SJSA1 (cell line): ENCODE results near the gene TLR6. TPM values are rescaled to one million over a fixed set of nuclear protein-coding genes. Genes with fewer than 3 reads are reported as not detected.

Experiments used
- DNase-seq, 2 experiments: peaks; one replicate each; pipeline ENCODE4 v3.0.0-alpha.2; 2015 to 2020; ENCODE audit warnings: low spot score in 2 of 2, low read depth in 1 of 2
- H3K27ac ChIP-seq: fragments of 250-450 bp; sonication (Bioruptor Pico); 2 replicates; pipeline ENCODE4 v1.5.1; 2020; ENCODE audit warnings: mild to moderate bottlenecking, moderate library complexity
- H3K27me3 ChIP-seq: fragments of 250-450 bp; sonication (Bioruptor Pico); replicated peaks from 2 replicates; pipeline ENCODE4 v1.5.1; 2020; ENCODE audit warnings: mild to moderate bottlenecking, moderate library complexity
- H3K36me3 ChIP-seq: fragments of 250-450 bp; sonication (Bioruptor Pico); 2 replicates; pipeline ENCODE4 v1.5.1; 2020; ENCODE audit warnings: mild to moderate bottlenecking
- H3K4me1 ChIP-seq: fragments of 250-450 bp; sonication (Bioruptor Pico); replicated peaks from 2 replicates; pipeline ENCODE4 v1.6.1; 2021; ENCODE audit warnings: mild to moderate bottlenecking
- H3K4me3 ChIP-seq: fragments of 250-450 bp; sonication (Bioruptor Pico); 2 replicates; pipeline ENCODE4 v1.5.1; 2020; ENCODE audit warnings: mild to moderate bottlenecking
- H3K9me3 ChIP-seq: fragments of 250-450 bp; sonication (Bioruptor Pico); replicated peaks from 2 replicates; pipeline ENCODE4 v1.5.1; 2020; ENCODE audit warnings: mild to moderate bottlenecking
- total RNA-seq: library from RNA; depleted of rRNA; stranded (reverse); fragments of >200 nt; shearing (Covaris generic); gene quantifications from 2 replicates; pipeline ENCODE4 v1.2.3, GENCODE V29; 2014; rRNA removed

TLR6 gene, protein sequence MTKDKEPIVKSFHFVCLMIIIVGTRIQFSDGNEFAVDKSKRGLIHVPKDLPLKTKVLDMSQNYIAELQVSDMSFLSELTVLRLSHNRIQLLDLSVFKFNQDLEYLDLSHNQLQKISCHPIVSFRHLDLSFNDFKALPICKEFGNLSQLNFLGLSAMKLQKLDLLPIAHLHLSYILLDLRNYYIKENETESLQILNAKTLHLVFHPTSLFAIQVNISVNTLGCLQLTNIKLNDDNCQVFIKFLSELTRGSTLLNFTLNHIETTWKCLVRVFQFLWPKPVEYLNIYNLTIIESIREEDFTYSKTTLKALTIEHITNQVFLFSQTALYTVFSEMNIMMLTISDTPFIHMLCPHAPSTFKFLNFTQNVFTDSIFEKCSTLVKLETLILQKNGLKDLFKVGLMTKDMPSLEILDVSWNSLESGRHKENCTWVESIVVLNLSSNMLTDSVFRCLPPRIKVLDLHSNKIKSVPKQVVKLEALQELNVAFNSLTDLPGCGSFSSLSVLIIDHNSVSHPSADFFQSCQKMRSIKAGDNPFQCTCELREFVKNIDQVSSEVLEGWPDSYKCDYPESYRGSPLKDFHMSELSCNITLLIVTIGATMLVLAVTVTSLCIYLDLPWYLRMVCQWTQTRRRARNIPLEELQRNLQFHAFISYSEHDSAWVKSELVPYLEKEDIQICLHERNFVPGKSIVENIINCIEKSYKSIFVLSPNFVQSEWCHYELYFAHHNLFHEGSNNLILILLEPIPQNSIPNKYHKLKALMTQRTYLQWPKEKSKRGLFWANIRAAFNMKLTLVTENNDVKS
- total RNA-seq: 0.28 and 1.5 TPM in 2 replicates

DNA sequence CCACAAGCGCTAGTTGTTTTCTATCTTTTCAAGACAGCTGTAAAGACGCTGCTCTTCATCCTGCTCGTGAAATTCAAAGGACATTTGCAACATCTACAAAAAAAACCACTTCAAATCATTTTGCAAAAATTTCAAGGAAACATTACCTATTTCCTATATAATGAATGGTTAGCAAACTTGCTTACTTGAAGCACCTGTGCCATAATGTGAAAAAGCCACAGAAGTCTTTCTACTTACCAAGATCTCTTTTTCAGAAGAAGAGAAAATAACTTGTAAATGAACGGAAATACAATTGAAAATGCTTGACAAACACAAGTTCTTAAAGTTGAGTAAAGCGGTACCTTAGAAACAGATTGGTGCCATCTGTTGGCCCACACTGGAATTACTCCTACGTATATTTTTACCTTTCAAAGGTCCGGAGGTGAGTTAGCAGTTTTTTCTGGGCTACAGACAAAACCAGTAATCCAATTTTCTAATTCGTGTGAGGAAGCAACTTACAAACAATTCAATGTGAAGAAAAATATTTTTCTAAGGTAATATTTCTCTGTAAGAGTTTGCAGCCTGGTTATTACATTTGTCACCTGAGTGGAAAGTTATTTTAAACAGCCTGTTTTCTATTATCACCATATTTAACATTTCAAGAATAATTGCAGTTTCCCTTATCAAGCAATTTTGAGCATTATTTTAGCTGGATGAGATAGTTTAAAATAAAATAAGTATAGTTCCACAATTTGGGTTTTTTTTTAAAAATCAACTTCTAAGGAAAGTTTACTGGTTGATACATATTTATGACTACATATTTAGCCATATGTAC is at the start of gene TLR6:
Gene TLR6, minus strand, starts transcription at position 294 of the 814 bp plus-strand sequence. CDS start 27,344 bp downstream, outside the sequence.
- H3K4me1 ChIP-seq: peaks cover 15% of the 10 kb centered on the region

GRCh38 chr4:38905652-38906385 is 49.2 kb upstream of the TLR6 start:
- H3K9me3 ChIP-seq: no peaks in the 10 kb centered on the region
- DNase-seq: no peak
- H3K36me3 ChIP-seq: peaks cover 19% of the 10 kb centered on the region; the same call in 1 of the 2 replicates
- no peaks in the 10 kb centered on the region for H3K4me1 ChIP-seq
- H3K27ac ChIP-seq: no peak overlapping the region
- H3K27me3 ChIP-seq: no peaks in the 10 kb centered on the region
- no peak overlapping the region for H3K4me3 ChIP-seq

More for the DNA sequence above, at the start of gene TLR6:
- Histone ChIP-seq H3K9me3 (no peaks in the 10 kb centered on the region), H3K27me3 (no peaks in the 10 kb centered on the region), H3K27ac (peak within 1 kb of the TSS; percentile 82), H3K4me3 (peak within 1 kb of the TSS; percentile 26), H3K36me3 (no peaks in the 10 kb centered on the region)
- peak; percentile 47 to 63 for DNase-seq

GRCh38 chr4:38904682-38905081 is 48.1 kb upstream of the TLR6 start:
- no peaks in the 10 kb centered on the region for H3K27me3 ChIP-seq
- no peak overlapping the region for H3K4me3 ChIP-seq
- DNase-seq: no peak
- H3K36me3 ChIP-seq: peaks cover 18% of the 10 kb centered on the region; the same call in 1 of the 2 replicates
- no peak overlapping the region for H3K27ac ChIP-seq
- H3K4me1 ChIP-seq: no peaks in the 10 kb centered on the region
- no peaks in the 10 kb centered on the region for H3K9me3 ChIP-seq

DNA sequence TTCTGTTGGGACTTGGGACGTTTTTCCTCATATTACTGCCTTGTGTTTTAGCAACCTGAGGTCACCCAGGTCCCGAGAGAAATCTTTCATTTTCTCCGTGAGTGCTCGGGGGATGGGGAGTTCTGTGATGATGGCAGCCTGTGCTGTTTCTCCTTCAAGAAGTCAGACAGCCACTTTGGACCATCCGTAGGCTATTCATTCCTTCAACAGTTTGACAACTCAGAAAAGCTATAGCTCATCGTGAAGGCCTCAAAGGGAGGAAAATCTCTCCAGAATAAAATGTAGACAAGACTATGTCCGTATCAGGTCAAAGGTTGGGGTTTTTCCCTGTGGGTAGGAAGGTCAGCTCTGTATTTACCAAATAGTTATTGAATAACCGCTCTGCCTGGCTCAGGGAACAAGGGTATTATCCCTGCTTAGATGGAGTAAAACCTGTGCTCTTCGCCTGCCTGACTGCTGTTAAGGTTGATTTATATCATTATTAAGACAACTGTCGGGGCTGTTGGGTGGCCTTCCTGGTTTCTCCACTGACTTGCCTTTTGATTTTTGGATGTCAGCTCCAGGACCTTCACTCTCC is 47.6 kb upstream of the TLR6 start:
- Histone ChIP-seq H3K9me3 (no peaks in the 10 kb centered on the region), H3K36me3 (peaks cover 13% of the 10 kb centered on the region; the same call in 1 of the 2 replicates), H3K4me1 (no peaks in the 10 kb centered on the region)

DNA sequence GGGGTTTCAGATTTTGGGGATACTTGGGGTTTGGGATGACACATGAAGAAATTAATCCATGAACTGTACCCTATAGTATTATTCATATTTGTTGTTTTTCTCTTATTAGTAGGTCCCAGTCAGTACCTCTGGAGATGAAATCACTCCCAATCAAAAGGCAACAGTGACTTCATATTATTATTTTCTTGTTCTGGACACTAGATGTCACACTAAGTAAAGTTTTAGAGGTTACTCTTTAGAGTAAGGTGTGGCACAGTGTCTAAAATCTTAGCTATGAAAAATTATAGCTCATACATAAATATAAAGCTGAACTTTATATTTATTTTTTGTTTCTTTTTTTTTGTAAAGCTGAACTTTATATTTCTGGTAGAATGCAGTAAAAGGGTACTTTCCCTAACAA is 46.1 kb upstream of the TLR6 start:
- DNase-seq: no peak
- H3K4me1 ChIP-seq: no peaks in the 10 kb centered on the region
- no peak overlapping the region for H3K27ac ChIP-seq
- no peaks in the 10 kb centered on the region for H3K27me3 ChIP-seq
- peaks cover 10% of the 10 kb centered on the region; the same call in 1 of the 2 replicates for H3K36me3 ChIP-seq
- no peaks in the 10 kb centered on the region for H3K9me3 ChIP-seq
- no peak overlapping the region for H3K4me3 ChIP-seq

More for the DNA sequence above, 47.6 kb upstream of the TLR6 start:
- DNase-seq: no peak
- Histone ChIP-seq H3K27me3 (no peaks in the 10 kb centered on the region), H3K4me3 (no peak overlapping the region), H3K27ac (no peak overlapping the region)

DNA sequence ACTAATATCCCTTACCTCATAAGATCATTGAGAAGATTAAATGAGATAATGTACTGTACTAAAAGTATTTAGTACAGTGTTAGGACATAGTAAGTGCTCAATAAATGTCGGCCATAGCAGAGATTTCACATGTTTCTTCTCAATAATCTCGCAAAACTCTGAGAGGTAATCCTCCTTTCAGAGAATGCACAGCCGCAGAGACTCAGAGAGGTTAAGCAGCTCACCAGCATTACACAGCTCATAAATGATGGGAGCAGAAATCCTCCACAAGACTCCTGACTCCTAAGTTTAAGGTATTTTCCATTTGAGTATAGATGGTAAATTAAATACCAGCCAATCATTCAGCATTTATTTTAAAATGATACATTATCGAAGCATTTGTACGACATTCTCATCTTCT is 45.6 kb upstream of the TLR6 start:
- H3K9me3 ChIP-seq: no peaks in the 10 kb centered on the region
- no peaks in the 10 kb centered on the region for H3K4me1 ChIP-seq
- DNase-seq: no peak
- no peaks in the 10 kb centered on the region for H3K27me3 ChIP-seq
- H3K36me3 ChIP-seq: peaks cover 9% of the 10 kb centered on the region
- no peak overlapping the region for H3K4me3 ChIP-seq
- H3K27ac ChIP-seq: no peak overlapping the region

GRCh38 chr4:38898245-38898644 is 41.6 kb upstream of the TLR6 start:
- Histone ChIP-seq H3K27me3 (no peaks in the 10 kb centered on the region), H3K4me1 (no peaks in the 10 kb centered on the region), H3K27ac (no peak overlapping the region), H3K36me3 (peaks cover 24% of the 10 kb centered on the region), H3K9me3 (no peaks in the 10 kb centered on the region), H3K4me3 (no peak overlapping the region)
- DNase-seq: no peak

DNA sequence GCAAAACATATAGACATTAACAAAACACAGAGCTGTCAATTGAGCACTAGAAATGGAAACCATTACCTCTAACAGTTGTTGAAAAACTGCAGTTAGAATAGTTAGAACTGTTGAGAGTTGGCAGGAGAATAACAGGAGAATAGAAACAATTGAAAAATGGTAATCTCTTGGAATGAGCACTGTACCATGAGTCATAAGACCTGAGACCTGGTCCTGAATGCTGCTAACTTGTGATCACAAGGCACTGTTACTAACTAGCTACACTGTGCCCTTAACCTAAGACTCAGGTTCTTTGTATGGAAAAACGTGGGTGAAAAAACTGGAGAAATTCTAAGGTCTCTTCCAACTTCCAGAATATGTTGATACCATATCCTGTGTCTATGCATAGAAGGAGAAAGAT is 40.3 kb upstream of the TLR6 start:
- no peaks in the 10 kb centered on the region for H3K27me3 ChIP-seq
- peaks cover 32% of the 10 kb centered on the region for H3K36me3 ChIP-seq
- H3K9me3 ChIP-seq: no peaks in the 10 kb centered on the region
- H3K4me3 ChIP-seq: no peak overlapping the region
- no peak overlapping the region for H3K27ac ChIP-seq
- DNase-seq: no peak
- no peaks in the 10 kb centered on the region for H3K4me1 ChIP-seq

DNA sequence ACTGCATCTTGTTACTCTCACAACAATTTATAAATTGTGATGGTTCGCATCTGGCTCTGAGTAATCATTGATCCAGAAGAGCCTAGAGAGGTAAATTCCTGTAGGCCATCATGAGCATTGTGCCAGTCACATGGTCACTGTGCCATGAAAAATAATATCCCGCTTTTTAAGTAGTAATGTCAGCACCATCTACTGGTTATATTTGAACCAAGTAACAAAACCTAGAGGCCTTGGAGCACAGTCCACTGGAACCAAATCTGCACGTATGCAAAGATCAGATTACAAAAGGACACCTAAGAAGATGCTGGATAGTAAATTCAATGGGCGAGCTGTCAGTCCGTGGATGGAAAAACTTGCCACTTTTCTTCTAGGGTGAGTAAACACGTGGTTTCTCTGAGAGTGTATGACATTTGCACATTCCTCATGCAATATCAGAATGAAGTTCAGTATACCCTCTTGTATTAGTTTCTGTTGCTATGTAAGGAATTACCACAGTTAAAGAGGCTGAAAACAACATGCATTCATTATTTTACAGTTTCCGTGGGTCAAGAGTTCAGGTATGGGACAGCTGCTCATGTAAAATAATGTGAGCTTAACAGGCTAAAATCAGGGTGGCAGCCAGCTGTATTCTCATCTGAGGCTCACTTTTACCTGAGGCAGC is 37.8 kb upstream of the TLR6 start:
- H3K9me3 ChIP-seq: no peaks in the 10 kb centered on the region; the same call in 1 of the 2 replicates
- H3K27me3 ChIP-seq: no peaks in the 10 kb centered on the region
- DNase-seq: no peak
- H3K36me3 ChIP-seq: peaks cover 51% of the 10 kb centered on the region
- H3K4me3 ChIP-seq: no peak overlapping the region
- H3K27ac ChIP-seq: no peak overlapping the region
- peaks cover 16% of the 10 kb centered on the region for H3K4me1 ChIP-seq

DNA sequence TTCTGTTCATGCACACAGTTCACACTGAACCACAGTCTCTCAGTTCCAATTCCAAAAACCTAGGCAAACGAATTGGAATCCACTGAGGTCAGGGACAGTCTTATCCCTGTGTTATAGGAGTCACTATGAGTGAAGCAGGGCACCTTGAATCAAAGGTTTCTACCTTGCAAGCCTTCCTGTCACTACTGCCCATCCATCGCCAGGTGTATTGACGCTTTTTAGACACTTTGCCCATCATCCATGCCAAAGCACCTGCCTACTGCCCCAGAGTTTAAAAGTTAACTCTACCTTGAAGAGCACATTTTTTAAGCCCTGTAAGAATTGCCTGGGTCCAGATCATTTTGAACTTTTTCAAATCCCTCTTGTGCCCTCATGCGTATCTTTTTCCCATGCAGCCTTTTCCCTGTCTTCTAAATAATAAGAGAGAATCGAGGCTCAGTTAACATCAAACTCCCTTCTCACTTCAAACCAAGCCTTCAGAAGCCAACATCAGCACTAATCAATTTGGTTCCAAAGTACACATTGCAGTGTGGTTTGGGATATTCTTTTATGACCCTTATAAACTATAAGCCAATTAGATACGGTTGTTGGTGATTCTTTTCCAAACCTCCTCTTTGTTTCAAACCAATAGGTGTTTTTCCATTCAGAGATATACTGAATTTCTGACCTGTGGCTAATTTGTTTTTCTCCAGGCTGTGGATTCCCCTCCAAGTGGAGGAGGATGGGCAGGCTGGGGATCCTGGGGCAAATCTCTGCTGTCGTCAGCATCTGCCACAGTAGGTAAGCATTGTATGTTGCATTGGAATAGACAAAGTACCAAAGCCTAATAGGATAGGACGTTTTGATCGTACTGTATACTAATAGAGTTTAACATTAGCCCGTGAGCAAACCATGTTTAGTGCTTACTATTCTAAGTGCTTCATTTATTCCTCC is 34.7 kb upstream of the TLR6 start:
- Histone ChIP-seq H3K4me3 (no peak overlapping the region), H3K36me3 (peaks cover 40% of the 10 kb centered on the region), H3K27me3 (no peaks in the 10 kb centered on the region), H3K9me3 (no peaks in the 10 kb centered on the region; the same call in 1 of the 2 replicates), H3K4me1 (peaks cover 26% of the 10 kb centered on the region), H3K27ac (peak overlapping the region; percentile 78; the same call in 1 of the 2 replicates)
- DNase-seq: no peak

- peaks cover 26% of the 10 kb centered on the region for H3K4me1 ChIP-seq
- peak in 1 of 2 experiments; percentile 58 for DNase-seq
- peaks cover 35% of the 10 kb centered on the region for H3K36me3 ChIP-seq
- H3K27me3 ChIP-seq: no peaks in the 10 kb centered on the region
- H3K4me3 ChIP-seq: no peak overlapping the region
- H3K27ac ChIP-seq: peak overlapping the region; percentile 78
- no peaks in the 10 kb centered on the region; the same call in 1 of the 2 replicates for H3K9me3 ChIP-seq
These were observed 32.5 kb upstream of the TLR6 start for GRCh38 chr4:38889143-38889542.
